NT2/D1 (cell line): ENCODE results near the gene GTPBP10.

Experiments used
- SUZ12 ChIP-seq: IDR thresholded peaks from 2 replicates; pipeline ENCODE4 v1.6.1; 2011; ENCODE audit not compliant: insufficient read length, insufficient read depth; ENCODE audit errors: extremely low read depth
- YY1 ChIP-seq: IDR thresholded peaks from 2 replicates; pipeline ENCODE4 v1.6.1; 2011; ENCODE audit not compliant: insufficient read length, insufficient read depth
- ZNF274 ChIP-seq: IDR thresholded peaks from 2 replicates; pipeline ENCODE4 v1.6.1; 2011; ENCODE audit warnings: mild to moderate bottlenecking, low read depth, low read length

DNA sequence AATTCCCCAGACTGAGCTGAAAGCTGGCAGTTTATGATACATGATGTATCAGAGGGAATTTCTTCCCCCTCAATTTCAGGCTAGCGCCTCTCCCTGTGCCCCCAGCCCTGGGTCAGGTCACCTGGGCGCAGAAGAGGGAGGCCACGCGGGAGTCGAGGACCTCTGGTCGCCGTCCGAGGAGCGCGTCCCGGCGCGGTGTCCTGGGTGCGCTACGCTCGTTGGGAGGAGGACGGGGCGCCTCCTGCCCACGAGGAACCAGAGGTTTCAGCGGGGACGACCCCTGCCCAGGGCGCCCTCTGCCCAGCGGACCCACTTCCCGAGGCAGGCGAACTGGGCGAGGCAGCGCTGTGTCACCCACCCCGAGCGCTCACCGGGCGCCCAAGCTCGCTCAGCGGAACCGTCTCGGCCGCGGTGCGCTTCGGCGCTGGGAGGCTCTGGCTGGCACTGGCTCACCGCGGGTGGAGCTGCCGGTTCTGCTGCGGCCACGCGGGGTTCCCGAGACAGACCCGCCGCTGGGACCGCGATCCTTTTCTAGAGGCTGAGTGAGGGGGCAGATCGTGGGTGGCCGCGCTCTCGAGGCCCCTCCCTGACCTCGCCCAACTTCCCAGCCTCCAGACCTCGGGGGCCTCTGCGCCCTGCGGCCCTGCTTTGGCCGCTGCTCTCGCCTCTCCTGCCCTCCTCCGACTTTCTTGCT lies 25.6 kb upstream of the GTPBP10 start, which contains the start of gene FAM237B:
- TF ChIP-seq SUZ12 (no peak), YY1 (no peak), ZNF274 (no peak)
